Neural progenitor cell (in vitro differentiated cells): Measurements from ENCODE around the gene RAB40B.

Experiments
- EZH2 ChIP-seq: fragments of 200-600 bp; sonication (generic); IDR thresholded peaks from 2 replicates; pipeline ENCODE4 v1.6.1; 2017; ENCODE audit warnings: antibody characterized with exemption, mild to moderate bottlenecking, moderate library complexity
- TF ChIP-seq, protein P1 (sequence below): fragments of 200-600 bp; sonication (generic); IDR thresholded peaks from 2 replicates; pipeline ENCODE4 v1.5.1; 2017; ENCODE audit warnings: antibody characterized with exemption, mild to moderate bottlenecking

DNA sequence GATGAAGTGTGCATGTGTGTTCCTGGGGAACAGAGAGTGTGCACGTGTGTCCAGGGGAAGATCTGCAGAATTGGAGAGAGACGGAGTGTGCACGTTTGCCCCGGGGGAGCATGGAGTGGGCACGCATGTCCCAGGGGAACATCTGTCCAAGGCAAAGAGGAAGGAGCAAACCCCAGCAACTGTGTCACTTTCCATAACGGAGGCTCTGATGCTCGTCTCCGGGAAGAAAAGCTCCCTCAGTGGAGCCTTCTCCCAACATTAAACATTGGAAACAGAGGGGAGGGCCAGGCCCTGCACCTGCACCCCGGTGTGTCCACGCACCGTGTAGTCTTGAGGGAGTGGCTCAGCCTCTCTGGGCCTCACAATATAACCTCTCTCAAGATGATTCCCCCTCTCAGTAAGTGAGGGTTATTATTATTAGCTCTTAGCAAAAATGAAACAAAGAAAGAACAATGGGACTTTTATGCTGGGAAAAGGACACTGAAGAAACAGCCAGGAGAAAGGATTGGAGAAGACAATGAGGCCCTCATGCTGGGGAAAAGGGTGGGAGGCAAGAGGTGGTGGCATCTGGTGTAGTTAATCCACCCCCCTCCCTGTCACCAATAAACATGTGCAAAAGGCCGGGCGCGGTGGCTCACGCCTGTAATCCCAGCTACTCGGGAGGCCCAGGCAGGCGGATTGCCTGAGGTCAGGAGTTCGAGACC lies 7.6 kb downstream of the RAB40B start:
- TF ChIP-seq, protein P1, sequence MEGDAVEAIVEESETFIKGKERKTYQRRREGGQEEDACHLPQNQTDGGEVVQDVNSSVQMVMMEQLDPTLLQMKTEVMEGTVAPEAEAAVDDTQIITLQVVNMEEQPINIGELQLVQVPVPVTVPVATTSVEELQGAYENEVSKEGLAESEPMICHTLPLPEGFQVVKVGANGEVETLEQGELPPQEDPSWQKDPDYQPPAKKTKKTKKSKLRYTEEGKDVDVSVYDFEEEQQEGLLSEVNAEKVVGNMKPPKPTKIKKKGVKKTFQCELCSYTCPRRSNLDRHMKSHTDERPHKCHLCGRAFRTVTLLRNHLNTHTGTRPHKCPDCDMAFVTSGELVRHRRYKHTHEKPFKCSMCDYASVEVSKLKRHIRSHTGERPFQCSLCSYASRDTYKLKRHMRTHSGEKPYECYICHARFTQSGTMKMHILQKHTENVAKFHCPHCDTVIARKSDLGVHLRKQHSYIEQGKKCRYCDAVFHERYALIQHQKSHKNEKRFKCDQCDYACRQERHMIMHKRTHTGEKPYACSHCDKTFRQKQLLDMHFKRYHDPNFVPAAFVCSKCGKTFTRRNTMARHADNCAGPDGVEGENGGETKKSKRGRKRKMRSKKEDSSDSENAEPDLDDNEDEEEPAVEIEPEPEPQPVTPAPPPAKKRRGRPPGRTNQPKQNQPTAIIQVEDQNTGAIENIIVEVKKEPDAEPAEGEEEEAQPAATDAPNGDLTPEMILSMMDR, result no peak
- no peak for TF ChIP-seq EZH2
